ENCODE data around the gene PRKCSH.

GRCh38 chr19:11404588-11405222 is 30.7 kb upstream of the PRKCSH start:
- no peak for TF ChIP-seq SKIL (IDR thresholded peaks at IDR 0.05; ENCODE audit: low read depth, poor library complexity, severe bottlenecking)
- no peak for TF ChIP-seq SMC3 (IDR thresholded peaks at IDR 0.05; ENCODE audit: borderline replicate concordance, low read length)
- TF ChIP-seq EZH2 (IDR thresholded peaks at IDR 0.05; ENCODE audit: borderline replicate concordance, control insufficient read depth, low read depth, low read length) = no peak

Measured in GM12878 (cell line).